GM23338 (cell line): ENCODE data around the gene PTPRN2. TPM values are rescaled to one million over a fixed set of nuclear protein-coding genes. Genes with fewer than 3 reads are reported as not detected.

ENCODE experiments used
- ATAC-seq: fragments of 200-7000 bp; cut with Tn5 transposase; 3 replicates; pipeline ENCODE4 v1.9.1; 2020
- DNase-seq: peaks from one replicate; pipeline ENCODE4 v3.0.0-alpha.2; 2015; ENCODE audit warnings: low spot score
- H2AFZ ChIP-seq: fragments of 200-600 bp; sonication (generic); 2 replicates; pipeline ENCODE4 v1.8.0; 2016; ENCODE audit warnings: antibody characterized with exemption, mild to moderate bottlenecking, moderate library complexity
- H3F3A ChIP-seq: fragments of 200-600 bp; sonication (generic); replicated peaks from 2 replicates; pipeline ENCODE4 v1.8.0; 2017; ENCODE audit warnings: antibody characterized with exemption, mixed run types, low read depth
- H3K27ac ChIP-seq: fragments of 200-600 bp; sonication (generic); 2 replicates; pipeline ENCODE4 v1.6.1; 2016; ENCODE audit warnings: low read depth
- H3K27me3 ChIP-seq: fragments of 200-600 bp; sonication (generic); 2 replicates; pipeline ENCODE4 v1.8.0; 2016; ENCODE audit warnings: mild to moderate bottlenecking, mixed run types, moderate library complexity; ENCODE audit not compliant: insufficient read depth
- H3K36me3 ChIP-seq: fragments of 200-600 bp; sonication (generic); 2 replicates; pipeline ENCODE4 v1.8.0; 2016; ENCODE audit warnings: mild to moderate bottlenecking; ENCODE audit not compliant: insufficient read depth
- H3K4me1 ChIP-seq: fragments of 200-600 bp; sonication (generic); 2 replicates; pipeline ENCODE4 v1.8.0; 2016; ENCODE audit warnings: mild to moderate bottlenecking, moderate library complexity; ENCODE audit not compliant: insufficient read depth
- H3K4me2 ChIP-seq: fragments of 200-600 bp; sonication (generic); 2 replicates; pipeline ENCODE4 v1.7.1; 2017; ENCODE audit warnings: mixed run types
- H3K4me3 ChIP-seq: fragments of 200-600 bp; sonication (generic); 2 replicates; pipeline ENCODE4 v1.6.1; 2016; ENCODE audit warnings: mixed run types
- H3K79me2 ChIP-seq: fragments of 200-600 bp; sonication (generic); replicated peaks from 2 replicates; pipeline ENCODE4 v1.8.0; 2017; ENCODE audit warnings: mild to moderate bottlenecking; ENCODE audit not compliant: insufficient read depth
- H3K9me2 ChIP-seq: fragments of 200-600 bp; sonication (generic); 2 replicates; pipeline ENCODE4 v1.8.0; 2017; ENCODE audit not compliant: insufficient read depth
- H4K20me1 ChIP-seq: fragments of 200-600 bp; sonication (generic); replicated peaks from 2 replicates; pipeline ENCODE4 v1.8.0; 2017; ENCODE audit warnings: mild to moderate bottlenecking; ENCODE audit not compliant: insufficient read depth
- H3K27ac Mint-ChIP-seq: 2 replicates; pipeline ENCODE4 v1.8.0; 2020; ENCODE audit warnings: inconsistent platforms, mild to moderate bottlenecking, moderate library complexity, mixed read lengths
- H3K27me3 Mint-ChIP-seq: 3 replicates; pipeline ENCODE4 v1.8.0; 2022; ENCODE audit warnings: low read depth, mild to moderate bottlenecking, moderate library complexity, mixed read lengths, inconsistent platforms; ENCODE audit not compliant: insufficient read depth, poor library complexity
- H3K36me3 Mint-ChIP-seq: 3 replicates; pipeline ENCODE4 v1.8.0; 2021; ENCODE audit warnings: low read depth, mild to moderate bottlenecking, inconsistent platforms, moderate library complexity, mixed read lengths
- H3K4me1 Mint-ChIP-seq: 3 replicates; pipeline ENCODE4 v1.8.0; 2020; ENCODE audit warnings: mild to moderate bottlenecking, inconsistent platforms, mixed read lengths
- H3K4me3 Mint-ChIP-seq: 3 replicates; pipeline ENCODE4 v1.8.0; 2021; ENCODE audit warnings: moderate library complexity, mild to moderate bottlenecking, inconsistent platforms, mixed read lengths
- H3K9me3 Mint-ChIP-seq: 3 replicates; pipeline ENCODE4 v1.8.0; 2020; ENCODE audit warnings: moderate library complexity, mild to moderate bottlenecking, inconsistent platforms, mixed read lengths
- CREB1 ChIP-seq: fragments of 250-450 bp; sonication (Bioruptor Pico); IDR thresholded peaks from 2 replicates; pipeline ENCODE4 v1.5.0; 2020; ENCODE audit warnings: low read depth, mild to moderate bottlenecking, moderate library complexity
- EZH2 ChIP-seq: fragments of 200-600 bp; sonication (generic); IDR thresholded peaks from one replicate; pipeline ENCODE4 v1.8.0; 2017; ENCODE audit warnings: antibody characterized with exemption, mild to moderate bottlenecking, low read depth; ENCODE audit not compliant: unreplicated experiment
- EZH2phosphoT487 ChIP-seq: fragments of 200-600 bp; sonication (generic); IDR thresholded peaks from one replicate; pipeline ENCODE4 v1.8.1; 2018; ENCODE audit warnings: antibody characterized with exemption; ENCODE audit not compliant: unreplicated experiment
- JUNB ChIP-seq: IDR thresholded peaks from one replicate; pipeline ENCODE4 v1.6.1; 2016; ENCODE audit warnings: antibody characterized with exemption; ENCODE audit not compliant: unreplicated experiment
- NANOG ChIP-seq: IDR thresholded peaks from 2 replicates; pipeline ENCODE4 v1.6.1; 2016; ENCODE audit warnings: antibody characterized with exemption, borderline replicate concordance
- POLR2AphosphoS5 ChIP-seq: IDR thresholded peaks from 2 replicates; pipeline ENCODE4 v1.6.1; 2016; ENCODE audit warnings: antibody characterized with exemption, low read depth
- STAT1 ChIP-seq: IDR thresholded peaks from one replicate; pipeline ENCODE4 v1.6.1; 2016; ENCODE audit warnings: antibody characterized with exemption; ENCODE audit not compliant: unreplicated experiment
- ZNF114 ChIP-seq: fragments of 250-450 bp; sonication (Bioruptor Pico); IDR thresholded peaks from 2 replicates; pipeline ENCODE4 v1.5.0; 2020; ENCODE audit warnings: mild to moderate bottlenecking, moderate library complexity
- ZNF331 ChIP-seq: fragments of 250-450 bp; sonication (Bioruptor Pico); IDR thresholded peaks from 2 replicates; pipeline ENCODE4 v1.5.0; 2020; ENCODE audit warnings: low read depth, mild to moderate bottlenecking, moderate library complexity
- polyA plus RNA-seq: library from polyadenylated mRNA; unstranded; fragments of >200 nt; fragmentation: Nextera tagmentation; extraction: Ambion mirVana; gene quantifications from 2 replicates; pipeline ENCODE4 v1.2.1, GENCODE V29; 2016
- total RNA-seq: library from RNA; depleted of rRNA; stranded (reverse); fragments of >200 nt; shearing (Covaris generic); gene quantifications from 2 replicates; pipeline ENCODE4 v1.2.3, GENCODE V29; 2014
- TF ChIP-seq, protein P1 (sequence below): IDR thresholded peaks from one replicate; pipeline ENCODE4 v1.6.1; 2018; ENCODE audit warnings: antibody characterized with exemption; ENCODE audit not compliant: unreplicated experiment
- TF ChIP-seq, protein P2 (sequence below): IDR thresholded peaks from 2 replicates; pipeline ENCODE4 v1.6.1; 2016; ENCODE audit warnings: antibody characterized with exemption
- TF ChIP-seq, protein P3 (sequence below): fragments of 250-450 bp; sonication (Bioruptor Pico); IDR thresholded peaks from 2 replicates; pipeline ENCODE4 v1.5.0; 2020; ENCODE audit warnings: mild to moderate bottlenecking, moderate library complexity
- TF ChIP-seq, protein P4 (sequence below), 2 experiments: fragments of 200-600 bp in 1 of 2; sonication (generic) in 1 of 2; conservative IDR thresholded peaks; 2 replicates each; pipeline versions ENCODE4 v1.5.1 to v1.6.1; 2016 to 2017; ENCODE audit warnings: antibody characterized with exemption in 2 of 2, low read depth in 2 of 2, mild to moderate bottlenecking in 2 of 2, moderate library complexity in 1 of 2

PTPRN2 gene
- total and polyA plus RNA-seq, 2 experiments from 2014 or later = 0.87 to 4.0 TPM

DNA sequence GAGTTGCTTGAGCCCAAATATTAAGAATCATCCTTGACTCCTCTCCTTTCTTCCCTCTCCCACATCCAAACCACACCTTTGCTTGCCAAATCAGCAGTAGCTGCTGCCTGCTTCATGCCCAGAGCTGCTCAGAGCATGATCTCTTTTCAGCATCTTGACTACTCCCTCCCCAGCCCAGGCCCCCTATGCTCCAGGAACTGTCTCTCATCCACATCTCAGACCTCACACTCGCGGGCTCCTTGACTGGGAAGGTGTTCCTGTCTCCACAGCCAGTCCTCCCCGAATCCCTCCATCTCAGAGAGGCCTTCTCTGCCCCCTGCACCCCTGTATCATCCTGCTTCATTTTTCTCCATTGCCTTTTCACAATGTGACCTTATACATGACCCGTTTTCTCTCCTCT is 1093.8 kb downstream of the PTPRN2 start:
- Histone ChIP-seq H4K20me1 (no peaks in the 10 kb centered on the region), H2AFZ (no peak overlapping the region), H3K4me1 (no peaks in the 10 kb centered on the region), H3K27me3 (no peaks in the 10 kb centered on the region), H3K9me2 (no peaks in the 10 kb centered on the region), H3K79me2 (no peaks in the 10 kb centered on the region), H3F3A (no peaks in the 10 kb centered on the region), H3K27ac (no peak overlapping the region), H3K4me2 (no peak overlapping the region), H3K4me3 (no peak overlapping the region), H3K36me3 (no peaks in the 10 kb centered on the region)
- TF ChIP-seq STAT1 (no peak), EZH2 (no peak), CREB1 (no peak), POLR2AphosphoS5 (no peak), NANOG (no peak), ZNF114 (no peak), ZNF331 (no peak), EZH2phosphoT487 (no peak), JUNB (no peak)
- TF ChIP-seq, protein P1, sequence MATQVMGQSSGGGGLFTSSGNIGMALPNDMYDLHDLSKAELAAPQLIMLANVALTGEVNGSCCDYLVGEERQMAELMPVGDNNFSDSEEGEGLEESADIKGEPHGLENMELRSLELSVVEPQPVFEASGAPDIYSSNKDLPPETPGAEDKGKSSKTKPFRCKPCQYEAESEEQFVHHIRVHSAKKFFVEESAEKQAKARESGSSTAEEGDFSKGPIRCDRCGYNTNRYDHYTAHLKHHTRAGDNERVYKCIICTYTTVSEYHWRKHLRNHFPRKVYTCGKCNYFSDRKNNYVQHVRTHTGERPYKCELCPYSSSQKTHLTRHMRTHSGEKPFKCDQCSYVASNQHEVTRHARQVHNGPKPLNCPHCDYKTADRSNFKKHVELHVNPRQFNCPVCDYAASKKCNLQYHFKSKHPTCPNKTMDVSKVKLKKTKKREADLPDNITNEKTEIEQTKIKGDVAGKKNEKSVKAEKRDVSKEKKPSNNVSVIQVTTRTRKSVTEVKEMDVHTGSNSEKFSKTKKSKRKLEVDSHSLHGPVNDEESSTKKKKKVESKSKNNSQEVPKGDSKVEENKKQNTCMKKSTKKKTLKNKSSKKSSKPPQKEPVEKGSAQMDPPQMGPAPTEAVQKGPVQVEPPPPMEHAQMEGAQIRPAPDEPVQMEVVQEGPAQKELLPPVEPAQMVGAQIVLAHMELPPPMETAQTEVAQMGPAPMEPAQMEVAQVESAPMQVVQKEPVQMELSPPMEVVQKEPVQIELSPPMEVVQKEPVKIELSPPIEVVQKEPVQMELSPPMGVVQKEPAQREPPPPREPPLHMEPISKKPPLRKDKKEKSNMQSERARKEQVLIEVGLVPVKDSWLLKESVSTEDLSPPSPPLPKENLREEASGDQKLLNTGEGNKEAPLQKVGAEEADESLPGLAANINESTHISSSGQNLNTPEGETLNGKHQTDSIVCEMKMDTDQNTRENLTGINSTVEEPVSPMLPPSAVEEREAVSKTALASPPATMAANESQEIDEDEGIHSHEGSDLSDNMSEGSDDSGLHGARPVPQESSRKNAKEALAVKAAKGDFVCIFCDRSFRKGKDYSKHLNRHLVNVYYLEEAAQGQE = no peak
- TF ChIP-seq, protein P2, sequence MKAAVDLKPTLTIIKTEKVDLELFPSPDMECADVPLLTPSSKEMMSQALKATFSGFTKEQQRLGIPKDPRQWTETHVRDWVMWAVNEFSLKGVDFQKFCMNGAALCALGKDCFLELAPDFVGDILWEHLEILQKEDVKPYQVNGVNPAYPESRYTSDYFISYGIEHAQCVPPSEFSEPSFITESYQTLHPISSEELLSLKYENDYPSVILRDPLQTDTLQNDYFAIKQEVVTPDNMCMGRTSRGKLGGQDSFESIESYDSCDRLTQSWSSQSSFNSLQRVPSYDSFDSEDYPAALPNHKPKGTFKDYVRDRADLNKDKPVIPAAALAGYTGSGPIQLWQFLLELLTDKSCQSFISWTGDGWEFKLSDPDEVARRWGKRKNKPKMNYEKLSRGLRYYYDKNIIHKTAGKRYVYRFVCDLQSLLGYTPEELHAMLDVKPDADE = no peak
- TF ChIP-seq, protein P3, sequence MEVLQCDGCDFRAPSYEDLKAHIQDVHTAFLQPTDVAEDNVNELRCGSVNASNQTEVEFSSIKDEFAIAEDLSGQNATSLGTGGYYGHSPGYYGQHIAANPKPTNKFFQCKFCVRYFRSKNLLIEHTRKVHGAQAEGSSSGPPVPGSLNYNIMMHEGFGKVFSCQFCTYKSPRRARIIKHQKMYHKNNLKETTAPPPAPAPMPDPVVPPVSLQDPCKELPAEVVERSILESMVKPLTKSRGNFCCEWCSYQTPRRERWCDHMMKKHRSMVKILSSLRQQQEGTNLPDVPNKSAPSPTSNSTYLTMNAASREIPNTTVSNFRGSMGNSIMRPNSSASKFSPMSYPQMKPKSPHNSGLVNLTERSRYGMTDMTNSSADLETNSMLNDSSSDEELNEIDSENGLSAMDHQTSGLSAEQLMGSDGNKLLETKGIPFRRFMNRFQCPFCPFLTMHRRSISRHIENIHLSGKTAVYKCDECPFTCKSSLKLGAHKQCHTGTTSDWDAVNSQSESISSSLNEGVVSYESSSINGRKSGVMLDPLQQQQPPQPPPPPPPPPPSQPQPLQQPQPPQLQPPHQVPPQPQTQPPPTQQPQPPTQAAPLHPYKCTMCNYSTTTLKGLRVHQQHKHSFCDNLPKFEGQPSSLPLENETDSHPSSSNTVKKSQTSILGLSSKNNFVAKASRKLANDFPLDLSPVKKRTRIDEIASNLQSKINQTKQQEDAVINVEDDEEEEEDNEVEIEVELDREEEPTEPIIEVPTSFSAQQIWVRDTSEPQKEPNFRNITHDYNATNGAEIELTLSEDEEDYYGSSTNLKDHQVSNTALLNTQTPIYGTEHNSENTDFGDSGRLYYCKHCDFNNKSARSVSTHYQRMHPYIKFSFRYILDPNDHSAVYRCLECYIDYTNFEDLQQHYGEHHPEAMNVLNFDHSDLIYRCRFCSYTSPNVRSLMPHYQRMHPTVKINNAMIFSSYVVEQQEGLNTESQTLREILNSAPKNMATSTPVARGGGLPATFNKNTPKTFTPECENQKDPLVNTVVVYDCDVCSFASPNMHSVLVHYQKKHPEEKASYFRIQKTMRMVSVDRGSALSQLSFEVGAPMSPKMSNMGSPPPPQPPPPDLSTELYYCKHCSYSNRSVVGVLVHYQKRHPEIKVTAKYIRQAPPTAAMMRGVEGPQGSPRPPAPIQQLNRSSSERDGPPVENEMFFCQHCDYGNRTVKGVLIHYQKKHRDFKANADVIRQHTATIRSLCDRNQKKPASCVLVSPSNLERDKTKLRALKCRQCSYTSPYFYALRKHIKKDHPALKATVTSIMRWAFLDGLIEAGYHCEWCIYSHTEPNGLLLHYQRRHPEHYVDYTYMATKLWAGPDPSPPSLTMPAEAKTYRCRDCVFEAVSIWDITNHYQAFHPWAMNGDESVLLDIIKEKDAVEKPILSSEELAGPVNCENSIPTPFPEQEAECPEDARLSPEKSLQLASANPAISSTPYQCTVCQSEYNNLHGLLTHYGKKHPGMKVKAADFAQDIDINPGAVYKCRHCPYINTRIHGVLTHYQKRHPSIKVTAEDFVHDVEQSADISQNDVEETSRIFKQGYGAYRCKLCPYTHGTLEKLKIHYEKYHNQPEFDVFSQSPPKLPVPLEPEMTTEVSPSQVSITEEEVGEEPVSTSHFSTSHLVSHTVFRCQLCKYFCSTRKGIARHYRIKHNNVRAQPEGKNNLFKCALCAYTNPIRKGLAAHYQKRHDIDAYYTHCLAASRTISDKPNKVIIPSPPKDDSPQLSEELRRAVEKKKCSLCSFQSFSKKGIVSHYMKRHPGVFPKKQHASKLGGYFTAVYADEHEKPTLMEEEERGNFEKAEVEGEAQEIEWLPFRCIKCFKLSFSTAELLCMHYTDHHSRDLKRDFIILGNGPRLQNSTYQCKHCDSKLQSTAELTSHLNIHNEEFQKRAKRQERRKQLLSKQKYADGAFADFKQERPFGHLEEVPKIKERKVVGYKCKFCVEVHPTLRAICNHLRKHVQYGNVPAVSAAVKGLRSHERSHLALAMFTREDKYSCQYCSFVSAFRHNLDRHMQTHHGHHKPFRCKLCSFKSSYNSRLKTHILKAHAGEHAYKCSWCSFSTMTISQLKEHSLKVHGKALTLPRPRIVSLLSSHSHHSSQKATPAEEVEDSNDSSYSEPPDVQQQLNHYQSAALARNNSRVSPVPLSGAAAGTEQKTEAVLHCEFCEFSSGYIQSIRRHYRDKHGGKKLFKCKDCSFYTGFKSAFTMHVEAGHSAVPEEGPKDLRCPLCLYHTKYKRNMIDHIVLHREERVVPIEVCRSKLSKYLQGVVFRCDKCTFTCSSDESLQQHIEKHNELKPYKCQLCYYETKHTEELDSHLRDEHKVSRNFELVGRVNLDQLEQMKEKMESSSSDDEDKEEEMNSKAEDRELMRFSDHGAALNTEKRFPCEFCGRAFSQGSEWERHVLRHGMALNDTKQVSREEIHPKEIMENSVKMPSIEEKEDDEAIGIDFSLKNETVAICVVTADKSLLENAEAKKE (CRISPR knock-in tag) = no peak
- TF ChIP-seq, protein P4, sequence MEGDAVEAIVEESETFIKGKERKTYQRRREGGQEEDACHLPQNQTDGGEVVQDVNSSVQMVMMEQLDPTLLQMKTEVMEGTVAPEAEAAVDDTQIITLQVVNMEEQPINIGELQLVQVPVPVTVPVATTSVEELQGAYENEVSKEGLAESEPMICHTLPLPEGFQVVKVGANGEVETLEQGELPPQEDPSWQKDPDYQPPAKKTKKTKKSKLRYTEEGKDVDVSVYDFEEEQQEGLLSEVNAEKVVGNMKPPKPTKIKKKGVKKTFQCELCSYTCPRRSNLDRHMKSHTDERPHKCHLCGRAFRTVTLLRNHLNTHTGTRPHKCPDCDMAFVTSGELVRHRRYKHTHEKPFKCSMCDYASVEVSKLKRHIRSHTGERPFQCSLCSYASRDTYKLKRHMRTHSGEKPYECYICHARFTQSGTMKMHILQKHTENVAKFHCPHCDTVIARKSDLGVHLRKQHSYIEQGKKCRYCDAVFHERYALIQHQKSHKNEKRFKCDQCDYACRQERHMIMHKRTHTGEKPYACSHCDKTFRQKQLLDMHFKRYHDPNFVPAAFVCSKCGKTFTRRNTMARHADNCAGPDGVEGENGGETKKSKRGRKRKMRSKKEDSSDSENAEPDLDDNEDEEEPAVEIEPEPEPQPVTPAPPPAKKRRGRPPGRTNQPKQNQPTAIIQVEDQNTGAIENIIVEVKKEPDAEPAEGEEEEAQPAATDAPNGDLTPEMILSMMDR (conservative IDR thresholded peaks at IDR 0.05; ENCODE audit: low read depth in 2 of 2) = no peak
- no peak overlapping the region for H3K4me3 Mint-ChIP-seq
- no peak overlapping the region for H3K27ac Mint-ChIP-seq
- H3K27me3 Mint-ChIP-seq = peaks cover 3% of the 10 kb centered on the region
- DNase-seq (no peak), ATAC-seq (no peak)
- H3K9me3 Mint-ChIP-seq = peaks cover 98% of the 10 kb centered on the region
- H3K36me3 Mint-ChIP-seq = peaks cover 28% of the 10 kb centered on the region
- no peaks in the 10 kb centered on the region for H3K4me1 Mint-ChIP-seq
